DND-41 (cell line): ENCODE results near the gene SLC35D1.
"Not testable (repeated sequence)": the region's sequence is repeated elsewhere in the genome, so short reads cannot be mapped to it uniquely, and the experiment has no call there.

Experiments
- ATAC-seq: fragments of 200-7000 bp; cut with Tn5 transposase; 3 replicates; pipeline ENCODE4 v1.9.1; 2021; ENCODE audit warnings: low read depth; ENCODE audit not compliant: insufficient read depth
- DNase-seq: peaks from one replicate; pipeline ENCODE4 v3.0.0-alpha.2; 2020
- H2AFZ ChIP-seq: 2 replicates; pipeline ENCODE4 v1.6.0; 2012; ENCODE audit warnings: low read depth, low read length
- H3K27ac ChIP-seq: 2 replicates; pipeline ENCODE4 v1.5.1; 2012; ENCODE audit warnings: low read length, inconsistent platforms
- H3K27me3 ChIP-seq: fragments of 200-600 bp; sonication (generic); 2 replicates; pipeline ENCODE4 v1.6.0; 2012; ENCODE audit warnings: low read length, mild to moderate bottlenecking, inconsistent platforms; ENCODE audit not compliant: insufficient read depth, poor library complexity
- H3K36me3 ChIP-seq: 2 replicates; pipeline ENCODE4 v1.5.1; 2012; ENCODE audit warnings: low read length, inconsistent platforms; ENCODE audit not compliant: insufficient read depth
- H3K4me1 ChIP-seq: 2 replicates; pipeline ENCODE4 v1.5.1; 2012; ENCODE audit warnings: mild to moderate bottlenecking, low read length; ENCODE audit not compliant: insufficient read depth
- H3K4me2 ChIP-seq: 2 replicates; pipeline ENCODE4 v1.6.0; 2012; ENCODE audit warnings: mild to moderate bottlenecking, moderate library complexity, low read length, inconsistent platforms; ENCODE audit not compliant: insufficient read depth
- H3K4me3 ChIP-seq, 2 experiments: fragments of 200-600 bp in 1 of 2; shearing (Covaris generic) in 1 of 2; 2 replicates each; pipeline ENCODE4 v1.5.1; 2012 to 2016; ENCODE audit warnings: inconsistent platforms in 2 of 2, low read length in 2 of 2, mild to moderate bottlenecking in 2 of 2, low read depth in 1 of 2, moderate library complexity in 1 of 2
- H3K79me2 ChIP-seq: 2 replicates; pipeline ENCODE4 v1.6.0; 2012; ENCODE audit warnings: low read length, inconsistent platforms; ENCODE audit not compliant: insufficient read depth
- H3K9ac ChIP-seq: 2 replicates; pipeline ENCODE4 v1.6.0; 2012; ENCODE audit warnings: low read depth, mild to moderate bottlenecking, inconsistent platforms, low read length, moderate library complexity
- H3K9me3 ChIP-seq: 2 replicates; pipeline ENCODE4 v1.5.1; 2012; ENCODE audit warnings: low read length, moderate library complexity, mild to moderate bottlenecking, inconsistent platforms; ENCODE audit not compliant: insufficient read depth, severe bottlenecking
- H4K20me1 ChIP-seq: 2 replicates; pipeline ENCODE4 v1.6.0; 2012; ENCODE audit warnings: low read length; ENCODE audit not compliant: insufficient read depth
- EZH2 ChIP-seq: IDR thresholded peaks from 3 replicates; pipeline ENCODE4 v1.6.1; 2012; ENCODE audit warnings: borderline replicate concordance, low read depth, mild to moderate bottlenecking, moderate library complexity, low read length, inconsistent platforms; ENCODE audit not compliant: severe bottlenecking
- TF ChIP-seq, protein P1 (sequence below): IDR thresholded peaks from 2 replicates; pipeline ENCODE4 v1.5.1; 2012; ENCODE audit warnings: borderline replicate concordance, low read length, moderate library complexity, mild to moderate bottlenecking; ENCODE audit not compliant: poor library complexity, severe bottlenecking; ENCODE audit errors: extremely low read depth

Gene SLC35D1

DNA sequence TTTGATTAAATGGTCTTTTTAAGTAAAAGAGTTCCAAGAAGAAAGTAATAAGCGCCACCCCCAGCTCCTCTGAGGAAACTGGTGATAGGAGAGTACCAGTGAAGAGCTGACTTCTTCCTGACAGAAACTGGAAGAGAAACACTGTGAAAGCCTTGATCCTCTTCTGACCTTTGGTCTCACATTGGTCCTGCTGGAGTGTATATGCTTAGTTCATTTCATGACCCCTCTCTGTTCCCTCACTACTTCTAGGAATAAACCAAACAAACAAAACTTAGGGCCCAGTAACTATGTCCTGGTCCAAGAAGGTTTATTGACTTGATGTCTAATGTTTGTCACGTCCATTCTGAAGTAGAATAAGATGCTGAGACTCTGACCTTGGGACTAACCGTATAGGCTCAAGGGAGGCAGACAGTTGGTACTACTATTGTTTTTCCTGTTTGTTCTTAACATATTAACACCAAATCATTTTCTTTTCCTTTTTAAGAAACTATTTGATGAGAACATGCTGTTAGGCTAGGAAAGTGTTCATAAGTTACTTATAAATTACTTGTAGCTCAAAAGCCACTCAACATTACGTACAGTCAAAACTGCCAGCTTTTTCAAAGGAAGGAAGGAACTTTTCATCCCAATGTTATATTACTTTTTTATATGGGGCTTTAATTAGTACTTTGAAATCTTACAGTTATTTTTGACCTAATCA is 71.2 kb downstream of the SLC35D1 start:
- H3K4me2 ChIP-seq: no peak overlapping the region
- peak overlapping the region; percentile 82 for H3K27ac ChIP-seq
- H3K4me3 ChIP-seq: no peak overlapping the region
- peaks cover 21% of the 10 kb centered on the region for H3K4me1 ChIP-seq
- ATAC-seq (no peak), DNase-seq (no peak)
- no peak overlapping the region for H3K9ac ChIP-seq
- H2AFZ ChIP-seq: no peak overlapping the region
- no peaks in the 10 kb centered on the region for H3K27me3 ChIP-seq
- no peaks in the 10 kb centered on the region for H3K9me3 ChIP-seq
- H3K79me2 ChIP-seq: 0 out of 2 replicates have a peak, but pooled peaks cover 3% of the 10 kb centered on the region
- TF ChIP-seq EZH2: no peak
- TF ChIP-seq, protein P1, sequence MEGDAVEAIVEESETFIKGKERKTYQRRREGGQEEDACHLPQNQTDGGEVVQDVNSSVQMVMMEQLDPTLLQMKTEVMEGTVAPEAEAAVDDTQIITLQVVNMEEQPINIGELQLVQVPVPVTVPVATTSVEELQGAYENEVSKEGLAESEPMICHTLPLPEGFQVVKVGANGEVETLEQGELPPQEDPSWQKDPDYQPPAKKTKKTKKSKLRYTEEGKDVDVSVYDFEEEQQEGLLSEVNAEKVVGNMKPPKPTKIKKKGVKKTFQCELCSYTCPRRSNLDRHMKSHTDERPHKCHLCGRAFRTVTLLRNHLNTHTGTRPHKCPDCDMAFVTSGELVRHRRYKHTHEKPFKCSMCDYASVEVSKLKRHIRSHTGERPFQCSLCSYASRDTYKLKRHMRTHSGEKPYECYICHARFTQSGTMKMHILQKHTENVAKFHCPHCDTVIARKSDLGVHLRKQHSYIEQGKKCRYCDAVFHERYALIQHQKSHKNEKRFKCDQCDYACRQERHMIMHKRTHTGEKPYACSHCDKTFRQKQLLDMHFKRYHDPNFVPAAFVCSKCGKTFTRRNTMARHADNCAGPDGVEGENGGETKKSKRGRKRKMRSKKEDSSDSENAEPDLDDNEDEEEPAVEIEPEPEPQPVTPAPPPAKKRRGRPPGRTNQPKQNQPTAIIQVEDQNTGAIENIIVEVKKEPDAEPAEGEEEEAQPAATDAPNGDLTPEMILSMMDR: no peak
- H3K36me3 ChIP-seq: peaks cover 78% of the 10 kb centered on the region
- no peaks in the 10 kb centered on the region for H4K20me1 ChIP-seq

DNA sequence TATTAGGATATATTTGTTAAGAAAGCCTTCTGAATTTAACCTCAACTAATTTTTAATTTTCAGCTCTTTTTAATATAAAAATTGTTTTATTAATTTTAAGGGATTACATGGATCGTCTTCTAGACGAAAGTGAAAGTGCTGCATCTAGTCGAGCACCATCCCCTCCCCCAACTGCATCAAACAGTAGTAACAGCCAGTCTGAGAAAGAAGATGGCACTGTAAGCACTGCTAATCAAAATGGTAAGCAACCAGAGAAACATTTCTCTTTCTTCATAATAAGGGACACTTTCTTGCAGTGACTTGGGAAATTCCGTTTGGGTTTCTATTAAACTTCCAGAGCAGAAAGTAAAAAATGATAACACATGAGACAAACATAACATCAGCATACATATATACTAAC is 72.3 kb downstream of the SLC35D1 start:
- peak overlapping the region; percentile 82 for H3K27ac ChIP-seq
- H3K4me2 ChIP-seq: peak overlapping the region; percentile 63
- no peaks in the 10 kb centered on the region for H4K20me1 ChIP-seq
- ATAC-seq: peak; percentile 97
- peak; percentile 80 for DNase-seq
- H3K4me3 ChIP-seq: peak overlapping the region; percentile 37 to 48; a peak in 3 of 4 replicates
- TF ChIP-seq, protein P1: peak; percentile 48
- no peak for TF ChIP-seq EZH2
- peaks cover 77% of the 10 kb centered on the region for H3K36me3 ChIP-seq
- H3K79me2 ChIP-seq: 0 out of 2 replicates have a peak, but pooled peaks cover 3% of the 10 kb centered on the region
- H3K4me1 ChIP-seq: peaks cover 21% of the 10 kb centered on the region
- H3K9ac ChIP-seq: peak overlapping the region; percentile 60
- no peaks in the 10 kb centered on the region for H3K9me3 ChIP-seq
- H2AFZ ChIP-seq: peak overlapping the region; percentile 53; the same call in 1 of the 2 replicates
- H3K27me3 ChIP-seq: no peaks in the 10 kb centered on the region

DNA sequence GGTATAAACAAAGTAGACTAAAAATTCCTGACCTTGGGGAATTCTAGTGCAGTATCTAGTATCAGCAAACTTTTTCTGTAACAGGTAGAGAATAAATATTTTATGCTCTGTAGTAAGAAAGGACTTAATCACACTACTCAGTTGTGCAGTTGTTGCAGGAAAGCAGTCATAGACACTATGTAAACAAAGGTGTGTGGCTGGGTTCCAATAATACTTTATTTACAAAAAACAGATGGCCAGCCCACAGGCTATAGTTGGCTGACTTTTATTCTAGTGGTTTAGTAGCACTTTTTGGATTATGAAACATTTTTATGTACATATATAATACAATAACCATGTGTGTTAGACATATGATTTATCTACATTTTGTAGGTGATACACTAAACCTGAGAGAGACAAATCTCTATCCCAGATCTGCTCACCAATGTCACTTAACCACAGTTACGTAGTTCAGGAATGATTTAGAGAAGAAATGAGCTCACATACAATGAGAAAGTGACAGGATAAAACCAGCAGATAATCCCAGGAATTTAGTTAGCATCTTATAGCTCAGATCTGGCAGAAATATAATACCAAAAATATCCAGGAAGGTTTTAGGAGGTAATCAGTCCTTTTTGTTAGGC is 73.1 kb downstream of the SLC35D1 start:
- Histone ChIP-seq H3K9ac (peak overlapping the region; percentile 60), H2AFZ (peak overlapping the region; percentile 53; the same call in 1 of the 2 replicates), H3K79me2 (0 out of 2 replicates have a peak, but pooled peaks cover 3% of the 10 kb centered on the region), H3K9me3 (no peaks in the 10 kb centered on the region), H3K4me2 (peak overlapping the region; percentile 63), H4K20me1 (no peaks in the 10 kb centered on the region), H3K4me3 (peak overlapping the region; percentile 37 to 48; a peak in 2 of 4 replicates), H3K36me3 (peaks cover 70% of the 10 kb centered on the region), H3K27ac (peak overlapping the region; percentile 82), H3K27me3 (no peaks in the 10 kb centered on the region), H3K4me1 (peaks cover 21% of the 10 kb centered on the region)
- no peak for TF ChIP-seq EZH2
- TF ChIP-seq, protein P1: no peak
- DNase-seq (no peak), ATAC-seq (peak; percentile 26)

DNA sequence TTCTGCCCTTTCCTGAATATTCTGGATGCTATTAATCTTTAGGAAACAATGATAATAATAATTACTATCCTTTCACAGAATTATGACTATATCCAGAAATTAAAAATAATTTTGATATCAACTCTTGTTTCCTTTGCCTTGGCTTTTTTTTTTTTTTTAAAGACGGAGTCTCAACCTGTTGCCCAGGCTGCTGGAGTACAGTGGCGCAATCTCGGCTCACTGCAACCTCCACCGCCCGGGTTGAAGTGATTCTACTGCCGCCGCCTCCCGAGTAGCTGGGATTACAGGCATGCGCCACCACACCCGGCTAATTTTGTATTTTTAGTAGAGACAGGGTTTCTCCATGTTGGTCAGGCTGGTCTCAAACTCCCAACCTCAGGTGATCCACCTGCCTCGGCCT is 74.3 kb downstream of the SLC35D1 start:
- not testable (repeated sequence) for H3K79me2 ChIP-seq, H3K9ac ChIP-seq, H2AFZ ChIP-seq, H3K9me3 ChIP-seq, H4K20me1 ChIP-seq, H3K27ac ChIP-seq, DNase-seq, H3K4me3 ChIP-seq, ATAC-seq, H3K27me3 ChIP-seq, H3K4me2 ChIP-seq
- Histone ChIP-seq H3K4me1 (peaks cover 21% of the 10 kb centered on the region), H3K36me3 (peaks cover 70% of the 10 kb centered on the region)
